Measurements from ENCODE around the gene ASB7.

GRCh38 chr15:100682468-100682867 lies 80.1 kb downstream of the ASB7 start:
- no peak for TF ChIP-seq ZNF398 (tag by site-specific recombination; IDR thresholded peaks at IDR 0.05)
- no peak for TF ChIP-seq ZNF248 (tag by site-specific recombination; IDR thresholded peaks at IDR 0.05)
- TF ChIP-seq ZNF223 (tag by site-specific recombination; IDR thresholded peaks at IDR 0.05): no peak
- no peak for TF ChIP-seq ZNF350 (tag by site-specific recombination; IDR thresholded peaks at IDR 0.05)
- TF ChIP-seq CTCF (tag by site-specific recombination; IDR thresholded peaks at IDR 0.05): no peak
- no peak for TF ChIP-seq TCF7L2 (IDR thresholded peaks at IDR 0.05; ENCODE audit: borderline replicate concordance, low read depth, low read length)
- TF ChIP-seq ZNF292 (tag by site-specific recombination; IDR thresholded peaks at IDR 0.05; ENCODE audit: borderline replicate concordance, low read depth): no peak
- TF ChIP-seq YY1 (tag by site-specific recombination; IDR thresholded peaks at IDR 0.05): no peak
- no peak for TF ChIP-seq ZNF48 (tag by site-specific recombination; IDR thresholded peaks at IDR 0.05)

Data from HEK293 (cell line).